ENCODE results near the gene AP1S2. TPM values are rescaled to one million over a fixed set of nuclear protein-coding genes. Genes with fewer than 3 reads are reported as not detected.

AP1S2 gene
- total and polyA plus RNA-seq, 9 of the 15 experiments (the other 6 are each of a cell fraction or from before 2014, with no cell fraction given): 11.1 to 64.2 (median 25.8) TPM

GRCh38 chrX:15789979-15790768 lies 64.4 kb downstream of the AP1S2 start, which contains the start of gene ZRSR2 (continued):
- TF ChIP-seq, protein P1, sequence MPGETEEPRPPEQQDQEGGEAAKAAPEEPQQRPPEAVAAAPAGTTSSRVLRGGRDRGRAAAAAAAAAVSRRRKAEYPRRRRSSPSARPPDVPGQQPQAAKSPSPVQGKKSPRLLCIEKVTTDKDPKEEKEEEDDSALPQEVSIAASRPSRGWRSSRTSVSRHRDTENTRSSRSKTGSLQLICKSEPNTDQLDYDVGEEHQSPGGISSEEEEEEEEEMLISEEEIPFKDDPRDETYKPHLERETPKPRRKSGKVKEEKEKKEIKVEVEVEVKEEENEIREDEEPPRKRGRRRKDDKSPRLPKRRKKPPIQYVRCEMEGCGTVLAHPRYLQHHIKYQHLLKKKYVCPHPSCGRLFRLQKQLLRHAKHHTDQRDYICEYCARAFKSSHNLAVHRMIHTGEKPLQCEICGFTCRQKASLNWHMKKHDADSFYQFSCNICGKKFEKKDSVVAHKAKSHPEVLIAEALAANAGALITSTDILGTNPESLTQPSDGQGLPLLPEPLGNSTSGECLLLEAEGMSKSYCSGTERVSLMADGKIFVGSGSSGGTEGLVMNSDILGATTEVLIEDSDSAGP (CRISPR knock-in tag; IDR thresholded peaks at IDR 0.05): 0 out of 2 replicates have a peak, but pooled peaks have one; percentile 53
- peak in 1 of 2 experiments; percentile 88; a peak in 2 of 4 replicates for TF ChIP-seq HDAC1 (IDR thresholded peaks at IDR 0.05)
- no peak for TF ChIP-seq GABPB2 (CRISPR knock-in tag; conservative IDR thresholded peaks at IDR 0.05)
- peak; percentile 10; the same call in 1 of the 2 replicates for TF ChIP-seq RB1 (IDR thresholded peaks at IDR 0.05; ENCODE audit: low read depth)
- no peak for TF ChIP-seq CHD2 (IDR thresholded peaks at IDR 0.05; ENCODE audit: low read depth, low read length)
- TF ChIP-seq, protein P2, sequence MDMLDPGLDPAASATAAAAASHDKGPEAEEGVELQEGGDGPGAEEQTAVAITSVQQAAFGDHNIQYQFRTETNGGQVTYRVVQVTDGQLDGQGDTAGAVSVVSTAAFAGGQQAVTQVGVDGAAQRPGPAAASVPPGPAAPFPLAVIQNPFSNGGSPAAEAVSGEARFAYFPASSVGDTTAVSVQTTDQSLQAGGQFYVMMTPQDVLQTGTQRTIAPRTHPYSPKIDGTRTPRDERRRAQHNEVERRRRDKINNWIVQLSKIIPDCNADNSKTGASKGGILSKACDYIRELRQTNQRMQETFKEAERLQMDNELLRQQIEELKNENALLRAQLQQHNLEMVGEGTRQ (CRISPR knock-in tag; IDR thresholded peaks at IDR 0.05): no peak
- no peak for TF ChIP-seq ILK (tag; IDR thresholded peaks at IDR 0.05; ENCODE audit: borderline replicate concordance, low read depth)
- no peak for TF ChIP-seq LEF1 (IDR thresholded peaks at IDR 0.05)
- TF ChIP-seq EP400 (IDR thresholded peaks at IDR 0.05): peak; percentile 72
- TF ChIP-seq DNMT1 (IDR thresholded peaks at IDR 0.05): no peak
- no peak for TF ChIP-seq FOXJ2 (tag; IDR thresholded peaks at IDR 0.05)
- TF ChIP-seq ZNF12 (CRISPR knock-in tag; IDR thresholded peaks at IDR 0.05): no peak
- TF ChIP-seq NEUROD1 (IDR thresholded peaks at IDR 0.05; ENCODE audit: borderline replicate concordance, low read depth, low read length, partially characterized antibody): no peak
- TF ChIP-seq TRIM24 (IDR thresholded peaks at IDR 0.05): 0 out of 4 replicates have a peak, but pooled peaks of 1 of the 2 experiments have one; percentile 17
- no peak for TF ChIP-seq ZNF76 (CRISPR knock-in tag; IDR thresholded peaks at IDR 0.05; ENCODE audit: borderline replicate concordance)
- TF ChIP-seq POLR2A (conservative IDR thresholded peaks at IDR 0.05): peak; percentile 85
- peak; percentile 82 for TF ChIP-seq PKNOX1 (IDR thresholded peaks at IDR 0.05)
- no peak; the same call in 1 of the 2 replicates for TF ChIP-seq EGR1 (conservative IDR thresholded peaks at IDR 0.05)
- TF ChIP-seq SMAD1 (IDR thresholded peaks at IDR 0.05; ENCODE audit: low read depth, low read length, partially characterized antibody): peak; percentile 33
- TF ChIP-seq ZNF124 (CRISPR knock-in tag; IDR thresholded peaks at IDR 0.05): no peak
- TF ChIP-seq ETV1 (tag; conservative IDR thresholded peaks at IDR 0.05; ENCODE audit: low read depth): peak; percentile 29; the same call in 1 of the 2 replicates
- no peak for TF ChIP-seq ZFP36 (IDR thresholded peaks at IDR 0.05; ENCODE audit: low read depth, low read length, partially characterized antibody)
- TF ChIP-seq ATF3 (IDR thresholded peaks at IDR 0.05): 0 out of 2 replicates have a peak, but pooled peaks have one; percentile 8
- no peak for TF ChIP-seq ATF3 (CRISPR knock-in tag; conservative IDR thresholded peaks at IDR 0.05)
- peak; percentile 65 for TF ChIP-seq ZEB2 (IDR thresholded peaks at IDR 0.05)
